HG03025 (cell line): Measurements from ENCODE around the gene PMM1.
"Not testable (repeated sequence)": the region's sequence is repeated elsewhere in the genome, so short reads cannot be mapped to it uniquely, and the experiment has no call there.

Experiments
- ATAC-seq: cut with Tn5 transposase; IDR thresholded peaks from one replicate; pipeline ENCODE4 v1.9.1; 2021; ENCODE audit warnings: mild to moderate bottlenecking, moderate library complexity; ENCODE audit not compliant: unreplicated experiment, low FRiP score

Gene PMM1

DNA sequence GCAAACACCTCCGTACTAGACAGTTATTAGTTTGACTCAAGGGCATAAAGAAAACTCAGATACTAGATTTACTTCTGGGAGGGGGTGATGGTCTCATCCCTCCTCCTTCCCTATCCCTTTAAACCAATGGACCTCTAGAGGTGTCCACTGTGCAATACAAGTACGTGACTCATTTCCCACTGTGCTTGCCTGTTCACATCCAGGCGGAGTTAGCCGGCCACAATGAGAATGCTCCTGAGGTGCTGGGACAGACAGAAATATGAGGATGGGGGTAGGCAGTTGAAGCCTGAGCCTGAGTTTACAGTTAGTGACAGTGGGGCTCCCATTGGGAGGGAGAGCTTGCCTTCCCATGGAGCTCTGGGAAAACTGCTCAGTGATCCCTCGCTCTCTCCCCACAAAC, 8.4 kb upstream of the PMM1 start:
- no peak for ATAC-seq

GRCh38 chr22:41597635-41597953, 8.0 kb upstream of the PMM1 start:
- no peak for ATAC-seq

- no peak for ATAC-seq
Observed at GRCh38 chr22:41596776-41597634, 7.4 kb upstream of the PMM1 start.

DNA sequence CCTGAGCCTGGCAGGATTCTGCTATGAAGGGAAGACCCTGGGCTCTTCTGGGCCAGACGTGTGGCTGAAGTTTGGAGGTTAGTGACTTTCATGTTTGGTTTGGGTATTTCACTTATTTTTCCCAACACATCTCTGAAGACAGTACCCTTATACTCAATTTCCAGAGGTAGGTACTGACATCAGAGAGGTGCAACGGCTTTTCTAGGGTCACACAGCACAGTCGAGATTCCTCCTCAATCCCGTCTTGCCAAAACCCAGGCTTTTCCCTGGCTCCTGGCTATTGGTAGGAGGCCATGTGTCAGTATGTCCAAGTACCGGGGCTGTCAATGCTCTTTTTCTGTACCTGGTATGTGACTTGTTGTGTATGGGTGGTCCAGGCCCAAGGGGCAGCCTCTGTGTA, 6.1 kb upstream of the PMM1 start:
- ATAC-seq = no peak

- not testable (repeated sequence) for ATAC-seq
Observed at GRCh38 chr22:41593336-41593960, 3.8 kb upstream of the PMM1 start.

DNA sequence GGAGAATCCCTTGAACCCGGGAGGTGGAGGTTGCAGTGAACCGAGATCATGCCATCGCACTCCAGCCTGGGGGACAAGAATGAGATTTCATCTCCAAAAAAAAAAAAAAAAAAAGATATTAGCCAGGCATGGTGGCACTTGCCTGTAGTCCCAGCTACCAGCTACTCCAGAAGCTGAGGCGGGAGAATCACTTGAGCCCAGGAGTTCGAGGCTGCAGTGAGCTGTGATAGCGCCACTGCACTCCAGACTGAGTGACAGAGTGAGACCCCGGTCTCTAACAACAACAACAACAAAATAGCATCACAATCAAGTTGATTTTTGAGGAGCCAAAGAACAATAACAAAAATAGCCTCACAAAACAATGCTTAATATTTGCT, 2.3 kb downstream of the PMM1 start:
- no peak for ATAC-seq

- no peak for ATAC-seq
Observed at GRCh38 chr22:41585898-41586297, 3.7 kb downstream of the PMM1 start.

DNA sequence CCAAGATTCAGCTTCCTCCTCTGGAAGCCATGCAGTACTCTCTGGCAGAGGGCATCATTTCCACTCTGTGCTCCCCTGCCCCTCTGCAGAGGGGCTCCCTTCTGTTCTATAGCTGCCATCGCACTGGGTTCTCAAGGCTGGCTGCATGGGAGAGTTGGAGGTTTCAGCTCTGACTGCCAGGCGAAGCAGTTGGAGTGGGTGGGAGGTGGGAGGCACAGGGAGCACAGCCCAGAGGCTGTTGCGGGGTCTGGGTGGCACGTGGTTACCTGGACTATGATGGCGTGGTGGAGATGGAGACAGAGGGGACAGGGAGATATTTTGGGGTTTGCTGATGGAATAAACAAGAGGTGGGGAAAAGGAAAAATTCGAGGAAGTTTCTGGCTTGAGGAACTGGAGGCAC, 4.8 kb downstream of the PMM1 start:
- no peak for ATAC-seq

GRCh38 chr22:41582694-41583093, 6.9 kb downstream of the PMM1 start:
- no peak for ATAC-seq

DNA sequence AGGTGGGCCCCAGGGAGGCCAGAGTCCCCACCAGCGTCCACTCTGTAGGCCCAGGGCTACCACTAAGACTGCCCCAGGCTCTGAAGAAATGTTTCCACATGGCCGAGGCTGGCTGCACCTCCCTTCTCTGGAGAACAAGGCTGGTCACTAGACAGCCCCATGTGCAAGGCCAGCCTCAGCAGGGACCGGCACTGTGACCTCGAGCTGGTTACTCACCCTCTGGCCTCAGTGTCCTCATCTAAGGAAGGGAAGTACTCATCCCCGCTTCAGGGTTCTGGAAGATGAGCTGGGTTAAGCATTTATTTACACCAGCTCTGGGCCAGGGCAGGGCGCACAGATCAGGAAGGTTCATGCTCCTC, 9.7 kb downstream of the PMM1 start:
- no peak for ATAC-seq

- no peak for ATAC-seq
Observed at GRCh38 chr22:41579297-41579996, 10.2 kb downstream of the PMM1 start.

DNA sequence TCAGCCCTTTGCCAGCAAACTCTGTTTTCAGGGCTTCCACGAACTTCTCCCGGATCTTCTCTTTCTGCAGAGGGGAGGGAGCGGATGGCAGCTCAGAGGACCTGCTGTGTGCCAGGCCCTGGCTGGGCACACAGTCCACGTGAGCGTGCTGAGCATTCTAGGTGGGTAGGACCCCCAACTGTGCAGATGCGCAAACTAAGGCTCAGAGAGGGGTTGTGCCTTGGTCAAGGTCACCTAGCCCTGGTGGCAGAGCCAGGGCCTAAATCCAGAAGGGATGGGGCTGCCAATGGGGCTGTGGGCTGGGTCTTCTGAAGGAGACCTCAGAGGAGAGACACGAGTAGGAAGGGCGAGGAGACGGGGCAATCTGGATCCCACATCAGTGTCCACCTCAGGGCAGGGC, 10.8 kb downstream of the PMM1 start:
- ATAC-seq = no peak

DNA sequence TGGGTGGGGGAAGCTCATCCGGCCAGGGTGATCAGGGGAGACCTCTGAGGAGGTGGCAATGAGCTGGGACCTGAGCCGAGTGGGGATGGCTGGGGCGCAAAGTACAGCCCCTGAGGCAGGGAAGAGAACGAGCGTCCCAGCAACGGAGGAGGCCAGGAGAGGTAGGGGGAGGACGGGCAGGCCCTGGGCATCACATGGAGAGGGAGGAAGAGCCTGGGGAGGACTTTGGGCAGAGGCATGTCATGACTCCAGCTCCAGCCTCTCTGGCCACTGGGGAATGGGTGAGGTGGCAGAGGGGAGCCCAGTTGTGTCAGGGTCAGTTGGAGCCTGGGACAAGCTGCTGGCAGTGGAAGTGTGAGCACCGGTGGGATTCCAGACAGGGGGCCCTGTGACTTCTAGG, 11.5 kb downstream of the PMM1 start:
- ATAC-seq = no peak

- no peak for ATAC-seq
Observed at GRCh38 chr22:41576877-41577276, 12.8 kb downstream of the PMM1 start.

DNA sequence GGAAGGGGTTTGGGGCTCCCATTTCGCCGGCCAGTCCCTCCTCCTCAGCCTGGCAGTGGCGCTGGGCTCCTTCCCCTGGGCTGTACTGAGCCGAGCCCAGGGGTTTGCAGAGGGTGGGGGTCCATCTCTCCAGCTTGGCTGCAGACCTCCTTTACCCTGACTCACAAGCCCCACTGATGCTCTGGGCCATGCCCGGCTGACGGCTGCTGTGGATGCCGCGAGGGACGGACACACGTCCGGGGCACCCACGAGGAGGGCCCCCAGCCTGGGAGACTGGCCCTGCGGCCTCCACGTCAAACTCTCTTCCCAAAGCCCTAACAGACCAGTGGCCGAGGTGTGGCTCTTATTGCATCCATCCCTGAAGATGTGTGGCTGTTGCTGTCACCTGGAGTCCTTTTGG, 14.1 kb downstream of the PMM1 start:
- ATAC-seq = no peak

DNA sequence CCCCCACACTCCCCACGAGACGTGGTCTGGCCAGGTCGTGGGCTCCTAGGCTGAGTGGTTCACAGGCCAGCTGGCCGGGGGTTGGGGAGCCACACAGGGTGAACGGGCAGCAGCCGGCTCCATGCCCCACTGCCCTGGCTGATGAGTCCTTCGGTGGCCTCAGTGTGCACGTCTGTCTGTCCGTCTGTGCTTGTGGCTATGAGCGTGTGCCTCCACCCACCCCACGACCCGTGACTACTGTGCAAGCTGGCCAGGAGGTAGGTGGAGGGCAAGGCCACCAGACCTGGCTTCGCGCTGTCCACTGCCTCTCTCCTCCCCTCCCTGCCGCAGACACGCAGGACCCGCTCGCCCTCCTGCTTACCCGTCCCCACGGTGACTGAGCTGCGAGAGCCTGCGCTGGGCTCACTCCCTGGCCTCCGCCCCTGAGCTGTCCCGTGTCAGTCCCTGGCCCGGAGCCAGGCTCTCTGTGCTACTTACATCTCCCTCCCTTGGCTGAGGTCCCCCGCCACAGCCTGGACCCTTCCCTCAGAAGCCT, 14.7 kb downstream of the PMM1 start:
- no peak for ATAC-seq

DNA sequence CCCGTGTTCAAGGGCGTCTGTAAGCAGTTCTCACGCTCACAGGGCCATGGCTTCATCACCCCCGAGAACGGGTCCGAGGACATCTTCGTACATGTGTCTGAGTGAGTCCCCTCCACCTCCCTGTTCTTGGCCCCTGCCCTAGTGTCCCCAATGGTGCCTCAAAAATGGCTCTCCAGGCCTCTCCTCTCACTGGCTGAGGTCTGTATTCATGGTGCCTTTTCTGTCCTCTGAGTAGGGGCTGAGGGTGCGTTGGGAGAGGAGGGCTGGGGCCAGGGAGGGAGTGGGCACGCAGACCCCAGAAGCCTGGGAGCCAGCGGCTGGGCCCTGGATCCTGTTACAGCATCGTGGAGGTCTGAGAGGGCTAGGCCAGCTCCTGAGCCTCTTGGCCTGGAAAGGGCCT, 16.0 kb downstream of the PMM1 start:
- no peak for ATAC-seq

- ATAC-seq = not testable (repeated sequence)
Observed at GRCh38 chr22:41572305-41572704, 17.3 kb downstream of the PMM1 start.

DNA sequence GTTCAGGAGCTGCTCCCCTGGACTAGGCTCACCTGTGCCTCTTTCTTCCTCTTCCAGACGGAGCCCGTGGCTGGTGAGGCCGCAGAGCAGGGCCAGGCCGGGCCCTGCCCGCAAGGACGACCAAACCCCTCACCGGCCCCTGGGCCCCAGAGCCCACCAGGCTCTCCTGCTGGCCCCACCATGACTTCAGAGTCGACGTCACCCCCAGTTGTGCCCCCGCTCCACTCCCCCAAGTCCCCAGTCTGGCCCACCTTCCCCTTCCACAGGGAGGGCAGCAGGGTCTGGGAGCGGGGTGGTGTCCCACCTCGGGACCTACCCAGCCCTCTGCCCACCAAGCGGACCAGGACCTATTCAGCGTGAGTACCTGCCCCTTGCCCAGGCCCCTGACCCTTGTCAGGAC, 17.9 kb downstream of the PMM1 start:
- ATAC-seq = no peak

DNA sequence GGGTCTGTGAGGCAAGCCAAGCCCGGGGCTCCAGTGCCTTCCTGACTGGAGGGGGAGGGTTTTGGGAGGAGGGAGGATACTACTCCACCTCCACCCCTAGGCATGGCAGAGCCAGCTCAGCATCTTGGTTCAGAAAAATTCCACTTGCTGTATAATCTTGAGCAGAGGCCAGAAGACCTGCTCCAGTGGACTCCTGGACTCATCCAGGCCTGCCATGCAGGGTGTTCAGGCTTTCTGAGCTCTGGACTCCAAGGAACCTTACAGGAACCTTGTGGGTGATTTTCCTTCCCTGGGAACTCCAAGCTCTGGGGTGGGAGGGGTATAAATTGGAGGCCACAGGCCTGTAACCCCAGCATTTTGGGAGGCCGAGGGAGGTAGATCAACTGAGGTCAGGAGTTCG, 19.4 kb downstream of the PMM1 start:
- no peak for ATAC-seq

DNA sequence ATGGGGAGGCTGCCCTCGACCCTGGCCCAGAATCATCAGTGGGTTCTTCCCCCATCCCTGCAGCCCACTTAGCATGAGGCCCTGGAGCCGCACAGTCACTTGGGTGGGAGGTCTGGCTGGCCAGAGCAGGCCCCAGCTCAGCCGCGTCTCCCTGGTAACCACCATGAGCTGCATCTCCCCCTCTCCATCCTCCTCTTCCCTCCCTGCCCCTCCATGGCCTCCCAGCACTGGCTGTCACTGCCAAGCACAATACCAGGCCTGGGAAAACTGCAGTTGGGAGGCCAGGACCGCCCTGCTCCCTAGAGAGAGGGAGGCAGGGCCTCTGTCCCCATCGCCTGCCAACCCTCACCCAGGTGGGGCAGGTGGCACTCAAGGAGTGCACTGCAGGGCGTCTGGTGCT, 20.8 kb downstream of the PMM1 start:
- no peak for ATAC-seq

DNA sequence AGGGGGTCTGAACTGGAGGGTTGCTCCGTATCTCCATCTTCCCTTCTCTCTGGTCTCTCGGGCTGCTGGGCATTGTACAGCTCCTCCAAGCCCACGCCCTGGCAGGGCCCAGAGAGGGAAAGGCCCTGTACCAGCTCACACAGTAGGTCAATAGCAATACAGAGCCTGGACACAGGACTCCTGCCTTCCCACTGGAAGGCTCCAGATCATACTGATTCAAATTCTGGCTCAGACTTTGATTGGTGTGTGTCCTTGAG, 22.2 kb downstream of the PMM1 start:
- no peak for ATAC-seq
